MM.1S (cell line): ENCODE results near the gene NIPSNAP2.

Source experiments
- DNase-seq: peaks from one replicate; pipeline ENCODE4 v3.0.0-alpha.2; 2015
- H2AFZ ChIP-seq: fragments of 300-600 bp; sonication (generic); 2 replicates; pipeline ENCODE4 v1.6.0; 2016; ENCODE audit warnings: antibody characterized with exemption, low read length
- H3F3A ChIP-seq: fragments of 300-600 bp; sonication (generic); 2 replicates; pipeline ENCODE4 v1.6.1; 2016; ENCODE audit warnings: mild to moderate bottlenecking, antibody characterized with exemption, low read length, moderate library complexity, mixed read lengths; ENCODE audit not compliant: insufficient read depth
- H3K27ac ChIP-seq: fragments of 300-600 bp; sonication (generic); 2 replicates; pipeline ENCODE4 v1.5.1; 2016; ENCODE audit warnings: mild to moderate bottlenecking, low read length
- H3K27me3 ChIP-seq: fragments of 300-600 bp; sonication (generic); replicated peaks from 2 replicates; pipeline ENCODE4 v1.6.0; 2016; ENCODE audit warnings: low read length; ENCODE audit not compliant: insufficient read depth
- H3K36me3 ChIP-seq: fragments of 300-600 bp; sonication (generic); replicated peaks from 2 replicates; pipeline ENCODE4 v1.6.1; 2016; ENCODE audit warnings: mild to moderate bottlenecking, low read length, mixed read lengths; ENCODE audit not compliant: insufficient read depth
- H3K4me1 ChIP-seq: fragments of 300-600 bp; sonication (generic); 2 replicates; pipeline ENCODE4 v1.6.1; 2016; ENCODE audit warnings: low read length, mixed read lengths
- H3K4me2 ChIP-seq: fragments of 300-600 bp; sonication (generic); 2 replicates; pipeline ENCODE4 v1.6.0; 2016; ENCODE audit warnings: low read depth, low read length
- H3K4me3 ChIP-seq: fragments of 300-600 bp; sonication (generic); 2 replicates; pipeline ENCODE4 v1.5.1; 2016; ENCODE audit warnings: low read length, mixed read lengths
- H3K79me2 ChIP-seq: fragments of 300-600 bp; sonication (generic); 2 replicates; pipeline ENCODE4 v1.6.1; 2016; ENCODE audit warnings: mixed run types, low read length, mixed read lengths
- H3K9ac ChIP-seq: fragments of 300-600 bp; sonication (generic); 2 replicates; pipeline ENCODE4 v1.6.1; 2016; ENCODE audit warnings: low read length, mixed read lengths
- H3K9me2 ChIP-seq: fragments of 300-600 bp; sonication (generic); replicated peaks from 2 replicates; pipeline ENCODE4 v1.6.1; 2016; ENCODE audit warnings: mild to moderate bottlenecking, low read length, mixed read lengths; ENCODE audit not compliant: insufficient read depth
- H3K9me3 ChIP-seq: fragments of 300-600 bp; sonication (generic); replicated peaks from 2 replicates; pipeline ENCODE4 v1.6.1; 2016; ENCODE audit warnings: mild to moderate bottlenecking, low read length, mixed read lengths; ENCODE audit not compliant: insufficient read depth
- H4K20me1 ChIP-seq: fragments of 300-600 bp; sonication (generic); 2 replicates; pipeline ENCODE4 v1.6.1; 2016; ENCODE audit warnings: mild to moderate bottlenecking, low read length, moderate library complexity, mixed read lengths; ENCODE audit not compliant: insufficient read depth
- EZH2 ChIP-seq: fragments of 300-600 bp; sonication (generic); optimal IDR thresholded peaks from 2 replicates; pipeline ENCODE3; 2017; ENCODE audit warnings: low read depth, mild to moderate bottlenecking, antibody characterized with exemption, low read length, mixed read lengths
- EZH2phosphoT487 ChIP-seq: fragments of 300-600 bp; sonication (generic); IDR thresholded peaks from 2 replicates; pipeline ENCODE4 v1.6.1; 2018; ENCODE audit warnings: antibody characterized with exemption, low read length
- TF ChIP-seq, protein P1 (sequence below): fragments of 300-600 bp; sonication (generic); IDR thresholded peaks from 2 replicates; pipeline ENCODE4 v1.5.1; 2016; ENCODE audit warnings: antibody characterized with exemption, low read length, mixed read lengths

The NIPSNAP2 gene

DNA sequence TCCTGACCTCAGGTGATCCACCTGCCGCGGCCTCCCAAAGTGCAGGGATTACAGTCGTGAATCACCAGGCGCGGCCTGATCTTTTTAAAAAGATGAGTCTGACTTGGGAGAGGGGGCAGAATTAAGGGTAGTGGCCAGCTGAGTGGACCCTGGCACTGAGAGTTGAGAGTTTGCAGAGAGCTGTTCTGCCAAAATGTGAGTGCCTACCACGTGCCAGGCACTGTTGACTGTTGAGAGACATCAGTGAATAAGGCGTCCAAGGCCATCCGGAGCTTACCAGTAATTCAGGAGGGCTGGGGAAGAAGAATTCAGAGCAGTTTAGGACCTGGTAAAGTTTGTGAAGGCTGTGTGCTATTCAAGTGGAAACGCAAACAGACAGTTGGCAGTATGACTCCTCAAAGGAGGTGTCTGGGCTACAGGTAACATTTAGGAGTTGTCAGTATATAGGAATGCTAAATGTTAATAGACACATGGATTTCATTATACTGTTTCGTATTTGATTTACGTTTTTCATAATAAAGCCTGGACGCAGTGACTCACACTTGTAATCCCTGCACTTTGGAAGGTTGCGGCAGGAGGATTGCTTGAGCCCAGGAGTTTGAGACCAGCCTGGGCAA is 1.5 kb downstream of the NIPSNAP2 start:
- Histone ChIP-seq H3K36me3 (no peaks in the 10 kb centered on the region), H3K79me2 (peaks cover 9% of the 10 kb centered on the region; the same call in 1 of the 2 replicates), H3K9ac (no peak overlapping the region), H2AFZ (no peak overlapping the region), H3K4me1 (peaks cover 4% of the 10 kb centered on the region; the same call in 1 of the 2 replicates), H3K9me2 (no peaks in the 10 kb centered on the region), H3K9me3 (no peaks in the 10 kb centered on the region), H3K27me3 (no peaks in the 10 kb centered on the region), H3K27ac (no peak overlapping the region), H3K4me2 (no peak overlapping the region), H3F3A (no peaks in the 10 kb centered on the region; the same call in 1 of the 2 replicates), H4K20me1 (no peaks in the 10 kb centered on the region), H3K4me3 (no peak overlapping the region)
- no peak for DNase-seq
- no peak for TF ChIP-seq EZH2phosphoT487
- TF ChIP-seq, protein P1, sequence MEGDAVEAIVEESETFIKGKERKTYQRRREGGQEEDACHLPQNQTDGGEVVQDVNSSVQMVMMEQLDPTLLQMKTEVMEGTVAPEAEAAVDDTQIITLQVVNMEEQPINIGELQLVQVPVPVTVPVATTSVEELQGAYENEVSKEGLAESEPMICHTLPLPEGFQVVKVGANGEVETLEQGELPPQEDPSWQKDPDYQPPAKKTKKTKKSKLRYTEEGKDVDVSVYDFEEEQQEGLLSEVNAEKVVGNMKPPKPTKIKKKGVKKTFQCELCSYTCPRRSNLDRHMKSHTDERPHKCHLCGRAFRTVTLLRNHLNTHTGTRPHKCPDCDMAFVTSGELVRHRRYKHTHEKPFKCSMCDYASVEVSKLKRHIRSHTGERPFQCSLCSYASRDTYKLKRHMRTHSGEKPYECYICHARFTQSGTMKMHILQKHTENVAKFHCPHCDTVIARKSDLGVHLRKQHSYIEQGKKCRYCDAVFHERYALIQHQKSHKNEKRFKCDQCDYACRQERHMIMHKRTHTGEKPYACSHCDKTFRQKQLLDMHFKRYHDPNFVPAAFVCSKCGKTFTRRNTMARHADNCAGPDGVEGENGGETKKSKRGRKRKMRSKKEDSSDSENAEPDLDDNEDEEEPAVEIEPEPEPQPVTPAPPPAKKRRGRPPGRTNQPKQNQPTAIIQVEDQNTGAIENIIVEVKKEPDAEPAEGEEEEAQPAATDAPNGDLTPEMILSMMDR, result no peak
- TF ChIP-seq EZH2, result no peak

DNA sequence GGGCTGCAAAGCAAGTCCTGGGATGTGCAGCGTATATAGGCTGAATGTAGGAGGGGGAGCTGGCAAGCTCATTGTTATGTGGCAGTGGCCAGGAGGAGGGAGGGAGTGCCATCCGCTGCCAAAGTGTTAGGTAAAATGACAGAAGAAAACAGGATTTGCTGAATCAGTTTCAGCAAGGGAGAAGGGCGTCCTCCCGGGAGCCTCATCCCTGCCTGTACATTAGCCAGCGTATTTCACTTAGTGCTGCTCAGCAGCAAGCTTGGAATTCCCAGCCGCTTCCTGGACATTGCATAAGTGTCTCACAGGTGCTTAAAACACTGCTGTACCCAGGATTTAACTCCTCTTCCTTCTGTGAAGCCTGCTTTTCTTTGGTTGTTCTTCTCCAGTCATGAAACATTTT is 2.5 kb downstream of the NIPSNAP2 start:
- no peak overlapping the region for H2AFZ ChIP-seq
- no peaks in the 10 kb centered on the region for H3K27me3 ChIP-seq
- no peak overlapping the region for H3K4me3 ChIP-seq
- TF ChIP-seq, protein P1, result no peak
- TF ChIP-seq EZH2, result no peak
- no peak for TF ChIP-seq EZH2phosphoT487
- H3K36me3 ChIP-seq, result no peaks in the 10 kb centered on the region
- no peaks in the 10 kb centered on the region; the same call in 1 of the 2 replicates for H3F3A ChIP-seq
- no peaks in the 10 kb centered on the region for H3K9me3 ChIP-seq
- H3K4me2 ChIP-seq, result no peak overlapping the region
- H3K79me2 ChIP-seq, result peaks cover 15% of the 10 kb centered on the region
- H3K9ac ChIP-seq, result no peak overlapping the region
- H3K27ac ChIP-seq, result no peak overlapping the region
- peaks cover 4% of the 10 kb centered on the region; the same call in 1 of the 2 replicates for H3K4me1 ChIP-seq
- no peaks in the 10 kb centered on the region for H4K20me1 ChIP-seq
- H3K9me2 ChIP-seq, result no peaks in the 10 kb centered on the region
- no peak for DNase-seq

DNA sequence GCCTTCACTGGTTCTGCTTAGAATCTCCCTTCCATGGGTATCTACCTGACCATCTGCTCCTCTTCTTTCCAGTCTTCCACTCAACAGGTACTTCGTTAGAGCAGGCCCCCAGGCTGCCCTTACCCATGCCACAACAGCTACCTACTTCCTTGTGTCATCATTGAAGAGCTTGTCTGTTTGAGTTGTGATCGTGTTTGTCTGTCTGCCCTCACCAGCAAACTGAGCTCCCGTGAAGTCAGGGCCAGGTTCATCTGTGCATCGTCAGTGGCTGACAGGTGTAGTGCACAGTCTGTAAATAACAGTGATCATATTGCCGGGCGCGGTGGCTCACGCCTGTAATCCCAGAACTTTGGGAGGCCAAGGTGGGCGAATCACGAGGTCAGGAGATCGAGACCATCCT is 5.0 kb downstream of the NIPSNAP2 start:
- H3K9ac ChIP-seq, result no peak overlapping the region
- H3K4me2 ChIP-seq, result no peak overlapping the region
- DNase-seq, result no peak
- H4K20me1 ChIP-seq, result no peaks in the 10 kb centered on the region
- no peaks in the 10 kb centered on the region for H3K4me1 ChIP-seq
- no peaks in the 10 kb centered on the region for H3K27me3 ChIP-seq
- H3K9me2 ChIP-seq, result no peaks in the 10 kb centered on the region
- H3K4me3 ChIP-seq, result no peak overlapping the region
- no peak overlapping the region for H3K27ac ChIP-seq
- no peak overlapping the region for H2AFZ ChIP-seq
- H3F3A ChIP-seq, result no peaks in the 10 kb centered on the region; the same call in 1 of the 2 replicates
- H3K9me3 ChIP-seq, result no peaks in the 10 kb centered on the region
- TF ChIP-seq EZH2 (no peak), EZH2phosphoT487 (no peak)
- TF ChIP-seq, protein P1, result no peak
- H3K36me3 ChIP-seq, result no peaks in the 10 kb centered on the region
- peaks cover 15% of the 10 kb centered on the region for H3K79me2 ChIP-seq
